CD4-positive, alpha-beta T cell (primary cell): ENCODE data around the gene ADGRE3. TPM values are rescaled to one million over a fixed set of nuclear protein-coding genes. Genes with fewer than 3 reads are reported as not detected.

Source experiments
- ATAC-seq: fragments of 200-7000 bp; cut with Tn5 transposase; one replicate; pipeline ENCODE4 v1.10.0; 2022; ENCODE audit warnings: mild to moderate bottlenecking; ENCODE audit not compliant: poor library complexity
- CTCF ChIA-PET: fragments of 350-600 bp; sonication (Branson Sonifier 250); formaldehyde crosslinking; loops from one replicate; lab custom pipeline; 2021; ENCODE audit warnings: antibody characterized with exemption, inconsistent platforms; lab: Charles Lee
- POLR2A ChIA-PET: fragments of 350-600 bp; sonication (Branson Sonifier 250); formaldehyde crosslinking; loops from one replicate; lab custom pipeline; 2021; ENCODE audit warnings: antibody characterized with exemption, inconsistent platforms; lab: Charles Lee
- DNase-seq, 14 experiments: peaks; one replicate each; pipeline ENCODE4 v3.0.0-alpha.2; 2013 to 2020; ENCODE audit warnings: mixed read lengths in 2 of 14
- H3K27ac ChIP-seq, 2 donors: one replicate each; pipeline versions ENCODE4 v1.5.1 to v1.7.0; 2013; ENCODE audit warnings: low read length in 2 of 2, low read depth in 1 of 2, mild to moderate bottlenecking in 1 of 2
- H3K27me3 ChIP-seq, 2 experiments: 1 replicate in 1 of 2; 2 replicates in 1 of 2; pipeline versions ENCODE4 v1.6.1 to v1.7.0; 2013; ENCODE audit warnings: low read length in 2 of 2, control low read depth in 1 of 2, mild to moderate bottlenecking in 1 of 2, moderate library complexity in 1 of 2; ENCODE audit not compliant: insufficient read depth in 2 of 2, control insufficient read depth in 1 of 2
- H3K36me3 ChIP-seq: one replicate; pipeline ENCODE4 v1.6.1; 2013; ENCODE audit warnings: low read length, control low read depth; ENCODE audit not compliant: insufficient read depth
- H3K4me1 ChIP-seq: one replicate; pipeline ENCODE4 v1.6.1; 2013; ENCODE audit warnings: low read length, control low read depth; ENCODE audit not compliant: insufficient read depth
- H3K4me3 ChIP-seq: one replicate; pipeline ENCODE4 v1.5.1; 2013; ENCODE audit warnings: mild to moderate bottlenecking, low read length, moderate library complexity
- H3K9me3 ChIP-seq, 2 experiments: 1 replicate in 1 of 2; 2 replicates in 1 of 2; pipeline versions ENCODE4 v1.6.1 to v1.7.0; 2013; ENCODE audit warnings: low read length in 2 of 2, mild to moderate bottlenecking in 2 of 2, control low read depth in 1 of 2, moderate library complexity in 1 of 2; ENCODE audit not compliant: control insufficient read depth in 1 of 2, insufficient read depth in 1 of 2
- H3K27ac Mint-ChIP-seq: one replicate; pipeline ENCODE4 v1.8.0; 2020; ENCODE audit warnings: mixed read lengths
- H3K27me3 Mint-ChIP-seq: one replicate; pipeline ENCODE4 v1.8.0; 2021; ENCODE audit warnings: mixed read lengths
- H3K36me3 Mint-ChIP-seq: one replicate; pipeline ENCODE4 v1.8.0; 2021; ENCODE audit warnings: low read depth, mixed read lengths
- H3K4me1 Mint-ChIP-seq: one replicate; pipeline ENCODE4 v1.8.0; 2021; ENCODE audit warnings: low read depth, mixed read lengths
- H3K4me3 Mint-ChIP-seq: one replicate; pipeline ENCODE4 v1.8.0; 2020; ENCODE audit warnings: mild to moderate bottlenecking, mixed read lengths
- H3K9me3 Mint-ChIP-seq: one replicate; pipeline ENCODE4 v1.8.0; 2020; ENCODE audit warnings: mixed read lengths
- intact Hi-C, 2 experiments: fragments of 100-400 bp; cut with DNase I in 1 of 2; cut with micrococcal nuclease in 1 of 2; formaldehyde crosslinking; loops; one replicate each; pipeline versions ENCODE4 v1.15.1 to v1.9.0; 2023 to 2025; cut with DNase I, micrococcal nuclease
- total RNA-seq, 174 experiments: library from RNA in 2 of 174; stranded (reverse) in 2 of 174; gene quantifications; one replicate each; pipeline ENCODE4 v1.2.3 and lab custom pipeline; 2021 to 2026
- TF ChIP-seq, protein P1 (sequence below): fragments of 200-600 bp; IDR thresholded peaks from one replicate; pipeline ENCODE4 v1.8.0; 2022; ENCODE audit warnings: antibody characterized with exemption, mild to moderate bottlenecking

Gene ADGRE3
- total RNA-seq, 2 experiments from 2014 or later = not detected

DNA sequence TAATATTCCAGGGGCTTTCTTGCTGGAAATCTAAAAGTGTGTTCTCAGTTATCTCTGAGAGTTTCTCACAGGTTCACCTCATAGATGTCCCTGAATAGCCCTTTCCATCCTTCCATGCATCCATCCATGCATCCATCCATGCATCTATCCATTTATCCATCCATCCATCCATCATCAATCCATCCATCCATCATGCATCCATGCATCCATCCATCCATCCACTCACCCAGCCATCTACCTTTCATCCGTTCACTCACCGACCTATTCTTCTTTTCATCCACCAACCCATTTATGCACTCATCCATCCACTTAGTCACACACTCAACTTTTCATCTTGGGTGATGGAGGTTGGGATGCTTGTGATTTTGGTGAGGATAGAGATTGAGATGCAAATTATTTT is 7.4 kb upstream of the ADGRE3 start:
- intact Hi-C loops = loop anchor here in 1 of 2 experiments (10.0 kb wide), 1 partner anchor 187 kb away; the partner anchor contains the start of gene GIPC1
- H3K27me3 ChIP-seq = no peaks in the 10 kb centered on the region
- TF ChIP-seq, protein P1, sequence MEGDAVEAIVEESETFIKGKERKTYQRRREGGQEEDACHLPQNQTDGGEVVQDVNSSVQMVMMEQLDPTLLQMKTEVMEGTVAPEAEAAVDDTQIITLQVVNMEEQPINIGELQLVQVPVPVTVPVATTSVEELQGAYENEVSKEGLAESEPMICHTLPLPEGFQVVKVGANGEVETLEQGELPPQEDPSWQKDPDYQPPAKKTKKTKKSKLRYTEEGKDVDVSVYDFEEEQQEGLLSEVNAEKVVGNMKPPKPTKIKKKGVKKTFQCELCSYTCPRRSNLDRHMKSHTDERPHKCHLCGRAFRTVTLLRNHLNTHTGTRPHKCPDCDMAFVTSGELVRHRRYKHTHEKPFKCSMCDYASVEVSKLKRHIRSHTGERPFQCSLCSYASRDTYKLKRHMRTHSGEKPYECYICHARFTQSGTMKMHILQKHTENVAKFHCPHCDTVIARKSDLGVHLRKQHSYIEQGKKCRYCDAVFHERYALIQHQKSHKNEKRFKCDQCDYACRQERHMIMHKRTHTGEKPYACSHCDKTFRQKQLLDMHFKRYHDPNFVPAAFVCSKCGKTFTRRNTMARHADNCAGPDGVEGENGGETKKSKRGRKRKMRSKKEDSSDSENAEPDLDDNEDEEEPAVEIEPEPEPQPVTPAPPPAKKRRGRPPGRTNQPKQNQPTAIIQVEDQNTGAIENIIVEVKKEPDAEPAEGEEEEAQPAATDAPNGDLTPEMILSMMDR = no peak
- Mint-ChIP-seq H3K36me3 (no peaks in the 10 kb centered on the region), H3K4me1 (no peaks in the 10 kb centered on the region), H3K27me3 (peaks cover 10% of the 10 kb centered on the region), H3K4me3 (no peak overlapping the region), H3K27ac (no peak overlapping the region), H3K9me3 (no peaks in the 10 kb centered on the region)
- ChIA-PET CTCF (no interaction called here), POLR2A (no interaction called here)
- no peak for DNase-seq
- H3K4me3 ChIP-seq = no peak overlapping the region
- ATAC-seq = no peak
- H3K36me3 ChIP-seq = no peaks in the 10 kb centered on the region
- H3K9me3 ChIP-seq = no peaks in the 10 kb centered on the region
- H3K4me1 ChIP-seq = peaks cover 14% of the 10 kb centered on the region
- no peak overlapping the region for H3K27ac ChIP-seq

GRCh38 chr19:14678199-14678598 is 3.6 kb upstream of the ADGRE3 start:
- Histone ChIP-seq H3K4me3 (no peak overlapping the region), H3K9me3 (no peaks in the 10 kb centered on the region), H3K4me1 (peaks cover 8% of the 10 kb centered on the region), H3K27me3 (peaks cover 0 to 7% of the 10 kb centered on the region in 2 experiments), H3K36me3 (no peaks in the 10 kb centered on the region), H3K27ac (no peak overlapping the region)
- intact Hi-C loops = no loop called here
- ATAC-seq = no peak
- H3K4me3 Mint-ChIP-seq = no peak overlapping the region
- TF ChIP-seq, protein P1 = no peak
- no peaks in the 10 kb centered on the region for H3K9me3 Mint-ChIP-seq
- H3K27me3 Mint-ChIP-seq = peaks cover 18% of the 10 kb centered on the region
- ChIA-PET POLR2A (no interaction called here), CTCF (no interaction called here)
- no peak for DNase-seq
- H3K27ac Mint-ChIP-seq = no peak overlapping the region
- no peaks in the 10 kb centered on the region for H3K4me1 Mint-ChIP-seq
- no peaks in the 10 kb centered on the region for H3K36me3 Mint-ChIP-seq

- Histone ChIP-seq H3K27ac (no peak overlapping the region), H3K9me3 (no peaks in the 10 kb centered on the region), H3K4me3 (no peak overlapping the region), H3K4me1 (peaks cover 10% of the 10 kb centered on the region), H3K36me3 (no peaks in the 10 kb centered on the region), H3K27me3 (peaks cover 0 to 12% of the 10 kb centered on the region in 2 experiments)
- intact Hi-C loops = no loop called here
- ChIA-PET POLR2A (no interaction called here), CTCF (interaction anchor here (0.6 kb wide), 1 partner anchor 432 kb away, joined by 4 read pairs; no protein-coding TSS in a partner anchor)
- no peaks in the 10 kb centered on the region for H3K9me3 Mint-ChIP-seq
- no peaks in the 10 kb centered on the region for H3K36me3 Mint-ChIP-seq
- no peak overlapping the region for H3K27ac Mint-ChIP-seq
- no peak overlapping the region for H3K4me3 Mint-ChIP-seq
- H3K27me3 Mint-ChIP-seq = peaks cover 22% of the 10 kb centered on the region
- ATAC-seq (peak; percentile 61), DNase-seq (no peak)
- TF ChIP-seq, protein P1 = no peak
- H3K4me1 Mint-ChIP-seq = no peaks in the 10 kb centered on the region
Measured at GRCh38 chr19:14677464-14677863, 2.8 kb upstream of the ADGRE3 start.
